HFF-Myc (cell line): ENCODE results near the gene NAP1L1.
A peak's percentile ranks its signal among the peaks of the same experiment; 100 is the strongest.

Experiments
- DNase-seq: peaks from one replicate; pipeline ENCODE4 v3.0.0-alpha.2; 2011; ENCODE audit warnings: low read depth; ENCODE audit errors: extremely low read depth
- H3K4me3 ChIP-seq: replicated peaks from 2 replicates; pipeline ENCODE4 v1.5.1; 2011; ENCODE audit warnings: low read depth, mild to moderate bottlenecking, control low read depth, low read length
- TF ChIP-seq, protein P1 (sequence below): IDR thresholded peaks from 2 replicates; pipeline ENCODE4 v1.5.1; 2012; ENCODE audit warnings: mild to moderate bottlenecking, low read depth, low read length, control low read depth; ENCODE audit errors: missing control alignments

The NAP1L1 gene

DNA sequence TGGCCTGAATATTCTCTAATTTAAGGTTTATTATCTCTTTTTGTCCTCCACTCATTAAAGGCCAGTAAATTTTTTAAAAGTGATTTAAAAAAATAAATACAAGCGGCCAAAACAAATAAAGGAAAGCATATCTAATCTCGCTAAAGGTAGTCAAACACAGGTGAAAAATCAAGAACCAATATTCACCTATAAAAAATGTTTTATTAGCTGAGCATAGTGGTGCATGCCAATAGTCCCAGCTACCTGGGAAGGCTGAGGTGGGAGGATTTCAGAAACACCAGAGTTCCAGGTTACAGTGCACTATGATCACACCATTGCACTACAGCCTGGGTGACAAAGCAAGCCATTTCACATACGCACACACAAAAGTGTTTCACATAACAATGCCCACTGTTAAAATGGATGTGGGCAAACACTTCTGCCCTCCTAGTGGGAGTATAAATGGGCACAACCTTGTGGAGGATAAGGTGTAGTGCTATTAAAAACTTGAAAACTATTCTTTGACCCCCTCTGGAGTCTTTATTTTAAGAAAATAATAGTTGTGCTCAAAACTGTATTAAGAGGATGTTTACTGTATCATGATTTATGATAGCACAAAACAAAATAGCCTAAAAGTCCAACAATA, 32.7 kb upstream of the NAP1L1 start:
- TF ChIP-seq, protein P1, sequence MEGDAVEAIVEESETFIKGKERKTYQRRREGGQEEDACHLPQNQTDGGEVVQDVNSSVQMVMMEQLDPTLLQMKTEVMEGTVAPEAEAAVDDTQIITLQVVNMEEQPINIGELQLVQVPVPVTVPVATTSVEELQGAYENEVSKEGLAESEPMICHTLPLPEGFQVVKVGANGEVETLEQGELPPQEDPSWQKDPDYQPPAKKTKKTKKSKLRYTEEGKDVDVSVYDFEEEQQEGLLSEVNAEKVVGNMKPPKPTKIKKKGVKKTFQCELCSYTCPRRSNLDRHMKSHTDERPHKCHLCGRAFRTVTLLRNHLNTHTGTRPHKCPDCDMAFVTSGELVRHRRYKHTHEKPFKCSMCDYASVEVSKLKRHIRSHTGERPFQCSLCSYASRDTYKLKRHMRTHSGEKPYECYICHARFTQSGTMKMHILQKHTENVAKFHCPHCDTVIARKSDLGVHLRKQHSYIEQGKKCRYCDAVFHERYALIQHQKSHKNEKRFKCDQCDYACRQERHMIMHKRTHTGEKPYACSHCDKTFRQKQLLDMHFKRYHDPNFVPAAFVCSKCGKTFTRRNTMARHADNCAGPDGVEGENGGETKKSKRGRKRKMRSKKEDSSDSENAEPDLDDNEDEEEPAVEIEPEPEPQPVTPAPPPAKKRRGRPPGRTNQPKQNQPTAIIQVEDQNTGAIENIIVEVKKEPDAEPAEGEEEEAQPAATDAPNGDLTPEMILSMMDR: peak; percentile 2
- DNase-seq: no peak
- H3K4me3 ChIP-seq: no peak overlapping the region

DNA sequence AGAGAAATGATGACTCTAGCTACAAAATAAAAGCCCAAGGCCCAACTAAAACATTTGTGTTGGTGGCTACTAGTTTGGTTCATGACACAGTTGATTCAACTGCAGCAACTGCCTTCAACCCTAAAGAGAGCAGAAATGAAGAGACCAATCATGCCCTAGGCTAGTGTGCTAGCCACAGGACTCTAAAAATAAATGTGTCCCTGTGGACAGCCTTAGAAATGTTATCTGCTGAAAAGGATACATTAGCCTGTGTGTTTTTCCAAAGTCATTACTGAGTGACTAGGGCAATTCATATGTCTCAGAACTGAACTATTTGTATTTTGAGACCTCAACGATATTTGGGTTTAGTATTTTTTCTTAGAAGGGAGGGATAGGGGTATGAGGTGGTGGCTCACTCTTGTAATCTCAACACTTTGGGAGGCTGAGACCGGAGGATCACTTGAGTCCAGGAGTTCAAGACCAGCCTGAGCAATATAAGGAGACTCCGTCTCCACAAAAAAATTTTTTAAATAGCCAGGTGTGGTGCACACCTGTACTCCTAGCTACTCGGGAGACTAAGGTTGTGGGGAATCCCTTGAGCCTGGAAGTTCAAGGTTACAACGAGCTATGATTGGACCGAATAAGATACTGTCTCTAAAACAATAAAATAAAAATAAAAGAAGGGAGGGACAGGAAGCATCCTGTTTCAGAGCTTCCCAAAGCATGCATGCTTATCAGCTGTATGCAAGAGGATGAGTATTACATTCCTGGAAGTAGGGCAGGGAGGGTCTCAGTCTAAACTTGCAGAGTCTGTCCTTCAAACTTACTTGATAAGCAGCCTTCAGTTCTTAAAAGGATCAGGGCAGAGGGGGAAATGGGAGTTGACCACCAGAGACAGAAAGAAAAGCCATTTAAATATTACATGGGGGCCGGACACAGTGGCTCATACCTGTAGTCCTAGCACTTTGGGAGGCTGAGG, 29.6 kb upstream of the NAP1L1 start:
- TF ChIP-seq, protein P1: no peak
- no peak overlapping the region for H3K4me3 ChIP-seq
- DNase-seq: no peak

DNA sequence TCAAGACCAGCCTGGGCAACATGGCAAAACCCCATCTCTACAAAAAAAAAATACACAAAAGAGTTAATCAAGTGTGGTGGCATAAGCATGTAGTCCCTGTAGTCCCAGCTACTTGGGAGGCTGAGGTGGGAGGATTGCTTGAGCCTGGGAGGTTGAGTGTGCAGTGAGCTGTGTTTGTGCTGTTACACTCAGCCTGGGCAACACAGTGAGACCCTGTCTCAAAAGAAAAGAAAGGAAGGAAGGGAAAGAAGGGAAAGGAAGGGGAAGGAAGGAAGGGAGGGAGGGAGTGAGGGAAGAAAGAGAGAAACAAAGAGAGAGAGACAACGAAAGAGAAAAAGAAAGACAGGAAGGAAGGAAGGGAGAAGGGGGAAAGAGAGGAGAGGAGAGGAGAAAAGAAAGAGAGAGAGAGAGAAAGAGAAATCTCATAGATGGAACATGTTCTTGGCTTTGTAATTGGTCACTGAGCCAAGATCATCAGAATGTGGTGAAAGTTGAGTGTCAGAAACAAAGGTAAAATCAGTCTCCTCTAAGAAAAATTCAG, 26.8 kb upstream of the NAP1L1 start:
- no peak for DNase-seq
- no peak overlapping the region for H3K4me3 ChIP-seq
- TF ChIP-seq, protein P1: no peak

DNA sequence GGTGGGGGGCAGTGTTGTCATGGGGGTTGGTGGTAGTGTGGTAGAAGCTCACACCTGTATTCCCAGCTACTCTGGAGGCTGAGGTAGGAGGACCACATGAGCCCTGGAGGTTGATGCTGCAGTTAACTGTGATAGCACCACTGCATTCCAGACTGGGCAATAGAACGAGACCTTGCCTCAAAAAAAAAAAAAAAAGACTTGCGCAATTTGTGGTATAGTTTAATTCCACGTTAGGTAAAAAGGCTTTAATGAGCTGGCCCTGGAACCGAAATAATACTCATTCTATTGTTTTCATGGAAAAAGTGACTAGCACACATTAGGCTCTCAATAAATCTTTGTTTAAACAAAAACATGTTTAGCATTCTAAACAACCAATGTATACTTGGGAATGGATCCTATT, 25.4 kb upstream of the NAP1L1 start:
- no peak overlapping the region for H3K4me3 ChIP-seq
- no peak for DNase-seq
- TF ChIP-seq, protein P1: no peak

DNA sequence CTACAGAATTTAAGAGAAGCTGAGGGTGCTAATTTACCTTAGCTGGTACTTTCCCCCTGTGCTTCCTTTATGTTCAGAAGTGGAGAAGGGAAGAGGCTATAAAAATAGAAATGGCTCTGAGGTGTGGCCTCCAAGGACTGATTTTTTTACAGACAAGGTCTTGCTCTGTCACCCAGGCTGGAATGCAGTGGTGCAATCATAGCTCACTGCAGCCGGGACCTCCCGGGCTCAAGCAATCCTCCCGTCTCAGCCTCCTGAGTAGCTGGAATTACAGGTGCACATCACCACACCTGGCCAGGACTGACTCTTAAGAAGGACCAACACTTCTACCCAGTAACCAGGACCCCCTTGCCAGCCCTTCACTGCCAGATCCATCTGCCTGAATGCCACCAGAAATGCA, 23.9 kb upstream of the NAP1L1 start:
- no peak for DNase-seq
- H3K4me3 ChIP-seq: no peak overlapping the region
- TF ChIP-seq, protein P1: no peak

DNA sequence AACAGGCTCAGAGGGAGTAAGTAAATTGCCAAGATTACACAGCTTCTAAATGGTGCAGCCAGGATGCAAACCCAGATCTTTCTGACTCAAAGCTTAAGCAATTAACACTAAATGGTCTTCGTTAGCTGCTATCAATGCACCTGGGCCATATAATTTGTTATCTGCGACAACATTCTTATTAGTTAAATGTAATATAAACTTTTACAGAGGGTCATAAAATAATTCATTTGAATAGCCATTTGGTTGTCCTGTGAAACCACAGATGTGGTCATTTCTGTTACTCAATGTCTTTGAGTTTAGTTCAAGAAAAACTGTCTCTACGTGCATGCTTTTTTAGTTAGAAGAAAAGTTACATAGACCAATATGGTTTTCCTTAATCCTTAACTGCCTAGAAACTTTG, 22.1 kb upstream of the NAP1L1 start:
- H3K4me3 ChIP-seq: no peak overlapping the region
- TF ChIP-seq, protein P1: no peak
- DNase-seq: no peak
